ENCODE results near the gene RAB11FIP2.

Gene RAB11FIP2

DNA sequence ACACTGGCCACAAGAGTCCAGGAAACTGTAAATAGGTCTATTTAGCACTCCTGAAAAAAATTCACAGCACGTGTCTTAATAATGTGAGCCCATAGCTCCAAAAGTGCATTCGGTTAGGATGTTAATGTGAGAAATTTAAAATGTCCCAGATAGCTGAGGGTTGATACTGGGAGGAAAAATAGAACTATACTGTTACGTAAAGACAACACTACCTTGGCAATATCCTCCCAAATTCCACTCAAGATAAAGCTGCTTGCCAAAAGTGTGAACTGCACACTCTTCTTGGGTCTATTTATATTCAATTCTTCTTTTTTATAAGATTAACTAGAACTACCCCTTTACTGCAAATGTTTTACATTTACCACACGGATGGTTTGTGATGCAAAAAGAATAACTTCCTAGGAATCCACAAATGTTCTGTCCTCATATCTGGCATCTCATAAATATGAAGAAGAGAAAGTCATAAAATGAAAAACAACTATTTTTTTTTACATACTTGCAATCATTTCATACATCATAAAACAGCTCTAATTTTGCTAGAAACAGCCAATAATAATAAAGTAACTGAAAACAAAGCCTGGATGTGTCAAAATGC is 10.4 kb downstream of the RAB11FIP2 start:
- intact Hi-C loops (cut with DNase I), result no loop called here
- DNase-seq, result no peak

- DNase-seq, result peak in 1 of 42 donors; percentile 15
- intact Hi-C loops (cut with DNase I), result no loop called here
These were observed 11.3 kb downstream of the RAB11FIP2 start for GRCh38 chr10:118035354-118036005.

DNA sequence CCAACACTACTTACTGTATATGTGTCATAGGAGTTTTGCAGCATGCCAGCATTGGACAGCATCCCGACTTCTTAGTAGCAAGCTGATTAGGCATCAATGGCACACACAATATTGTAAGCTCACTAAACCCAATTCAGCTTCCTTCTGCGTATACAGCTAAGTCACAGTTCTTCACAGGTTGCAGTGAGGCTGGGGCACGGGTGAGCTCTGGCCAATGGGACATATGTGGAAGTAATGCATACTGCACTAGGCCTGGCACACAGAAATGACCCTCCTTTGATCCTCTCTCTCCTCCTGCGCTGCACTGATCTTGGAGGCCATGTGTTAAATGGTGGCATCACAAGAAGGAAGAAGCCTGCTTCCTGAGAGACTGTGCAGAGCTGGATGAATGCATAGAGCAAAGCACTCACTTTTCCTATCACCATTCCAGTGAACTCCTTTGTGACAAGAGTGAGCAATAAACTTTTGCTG is 11.9 kb downstream of the RAB11FIP2 start:
- intact Hi-C loops (cut with DNase I), result no loop called here
- DNase-seq, result no peak

GRCh38 chr10:118033905-118034304 is 12.8 kb downstream of the RAB11FIP2 start:
- no peak for DNase-seq
- intact Hi-C loops (cut with DNase I), result no loop called here

GRCh38 chr10:118032564-118032963 is 14.2 kb downstream of the RAB11FIP2 start:
- DNase-seq, result no peak
- intact Hi-C loops (cut with DNase I), result no loop called here

GRCh38 chr10:118031351-118032075 is 15.2 kb downstream of the RAB11FIP2 start:
- intact Hi-C loops (cut with DNase I), result no loop called here
- no peak for DNase-seq

DNA sequence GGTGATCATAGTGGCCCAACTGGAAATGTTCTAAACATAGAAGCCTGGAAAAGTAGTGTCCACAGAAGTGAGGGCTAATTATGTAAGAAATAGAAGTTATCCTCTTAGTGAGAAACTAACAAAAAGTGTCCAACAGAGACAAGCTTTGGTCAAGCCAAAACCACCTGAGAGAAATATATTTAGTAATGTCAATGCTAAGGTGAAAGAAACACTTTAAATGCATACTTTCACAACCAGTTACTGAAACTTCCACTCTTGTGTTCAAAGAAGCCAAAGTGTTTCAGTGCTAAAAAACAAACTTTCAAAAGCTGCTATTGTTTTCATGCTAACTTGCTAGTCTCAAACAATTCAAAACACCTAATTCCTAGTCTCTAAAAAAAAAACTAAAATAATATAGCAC is 18.1 kb downstream of the RAB11FIP2 start:
- DNase-seq, result no peak
- intact Hi-C loops (cut with DNase I), result no loop called here

GRCh38 chr10:118027397-118027796 is 19.3 kb downstream of the RAB11FIP2 start:
- peak in 33 of 42 donors; percentile 8 to 76 (median 40) for DNase-seq
- intact Hi-C loops (cut with DNase I), result no loop called here

GRCh38 chr10:118026936-118027335 is 19.8 kb downstream of the RAB11FIP2 start:
- DNase-seq, result no peak
- intact Hi-C loops (cut with DNase I), result no loop called here

GRCh38 chr10:118020365-118020764 is 26.4 kb downstream of the RAB11FIP2 start:
- DNase-seq, result no peak
- intact Hi-C loops (cut with DNase I), result no loop called here

- intact Hi-C loops (cut with DNase I), result no loop called here
- no peak for DNase-seq
These were observed 28.9 kb downstream of the RAB11FIP2 start for GRCh38 chr10:118017850-118018249.

GRCh38 chr10:118017071-118017740 is 29.5 kb downstream of the RAB11FIP2 start:
- intact Hi-C loops (cut with DNase I), result no loop called here
- DNase-seq, result no peak

DNA sequence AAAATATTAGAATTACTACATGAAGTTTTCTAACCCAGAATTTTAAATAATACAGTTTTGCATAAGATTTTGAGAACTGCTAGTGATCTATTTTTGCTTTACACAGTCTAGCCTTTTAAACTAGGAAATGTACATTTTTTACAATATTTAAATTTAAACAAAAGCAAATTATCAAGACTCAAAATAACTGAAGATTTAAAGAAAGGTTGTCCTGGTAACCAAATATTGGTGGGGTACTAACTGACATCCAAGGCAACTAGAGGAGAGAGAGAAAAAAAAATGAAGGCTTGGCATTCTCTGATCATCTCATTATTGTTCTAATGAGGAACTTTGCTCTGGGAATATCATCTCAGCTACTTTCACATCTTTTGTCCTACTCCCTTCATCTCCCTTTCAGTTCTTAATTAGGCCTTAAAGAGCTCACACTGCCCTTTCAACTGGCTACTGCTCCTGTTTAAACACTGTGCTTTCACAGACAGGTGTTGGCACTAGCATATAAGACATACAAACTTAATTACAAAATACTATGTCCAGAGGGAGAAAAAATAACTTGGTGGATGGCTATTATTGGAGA is 33.7 kb downstream of the RAB11FIP2 start:
- DNase-seq, result no peak
- intact Hi-C loops (cut with DNase I), result no loop called here

- intact Hi-C loops (cut with DNase I), result no loop called here
These were observed 39.0 kb downstream of the RAB11FIP2 start for GRCh38 chr10:118007773-118008172.

DNA sequence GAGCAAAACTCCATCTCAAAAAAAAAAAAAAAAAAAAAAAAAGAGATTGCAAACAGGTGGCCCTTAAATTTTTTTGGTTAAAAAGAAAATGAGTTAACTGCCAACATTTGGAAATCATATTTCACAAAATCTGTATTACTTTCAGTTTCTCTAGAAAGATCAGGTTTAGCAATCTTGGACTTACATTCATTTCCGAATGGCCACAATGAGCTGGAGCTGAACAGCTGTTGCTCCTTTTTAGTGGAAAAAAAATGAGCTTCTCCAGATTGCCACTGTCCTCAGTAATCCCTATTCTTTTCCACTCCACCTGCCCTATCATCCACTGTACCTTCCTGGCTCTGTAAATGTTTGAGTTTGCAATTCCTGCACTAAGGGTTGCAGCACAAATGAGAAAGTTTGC is 43.6 kb downstream of the RAB11FIP2 start:
- DNase-seq, result no peak
- intact Hi-C loops (cut with DNase I), result no loop called here

More at GRCh38 chr10:118007773-118008172, 39.0 kb downstream of the RAB11FIP2 start:
- no peak for DNase-seq

GRCh38 chr10:118002581-118002980 is 44.2 kb downstream of the RAB11FIP2 start:
- intact Hi-C loops (cut with DNase I), result no loop called here
- no peak for DNase-seq

DNA sequence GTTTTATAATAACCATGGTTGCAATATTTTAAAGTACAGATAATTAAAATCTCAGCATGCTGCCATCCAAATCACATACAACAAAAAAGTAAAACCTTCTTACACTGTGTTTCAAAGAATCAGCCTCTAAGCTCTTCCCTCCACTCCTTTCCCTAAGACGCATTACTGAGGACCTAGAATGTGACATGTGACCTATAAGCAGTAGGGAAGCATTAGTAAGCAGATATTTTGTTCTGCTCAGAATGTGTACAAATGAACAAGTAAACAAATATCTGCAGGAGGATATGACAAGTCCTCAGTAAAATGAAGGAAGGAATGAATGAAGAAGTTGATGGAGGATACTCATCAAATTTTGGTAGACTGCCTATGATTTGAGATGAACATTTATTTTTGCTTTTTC is 49.1 kb downstream of the RAB11FIP2 start:
- no peak for DNase-seq
- intact Hi-C loops (cut with DNase I), result no loop called here

- no peak for DNase-seq
- intact Hi-C loops (cut with DNase I), result no loop called here
These were observed 50.0 kb downstream of the RAB11FIP2 start for GRCh38 chr10:117996709-117997108.

DNA sequence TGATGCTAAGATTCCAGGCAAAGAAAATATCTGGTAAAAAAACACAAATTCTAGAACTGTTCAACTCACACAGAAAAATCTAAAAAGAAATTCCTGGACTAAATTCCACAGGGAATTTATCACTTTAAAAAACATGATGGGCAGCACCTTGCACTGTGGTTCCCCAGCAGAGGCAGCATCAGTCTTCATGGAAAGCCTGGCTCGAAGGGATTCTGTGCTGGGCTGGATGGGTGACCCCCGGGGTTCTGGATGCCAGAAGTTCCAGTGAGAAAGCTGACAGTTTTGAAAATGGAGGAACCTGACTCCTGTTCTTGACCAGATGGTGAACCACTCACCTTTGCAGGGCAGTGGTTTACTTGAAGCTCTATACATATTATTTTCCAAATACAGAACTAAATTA is 52.0 kb downstream of the RAB11FIP2 start:
- DNase-seq, result no peak
- intact Hi-C loops (cut with DNase I), result no loop called here

- intact Hi-C loops (cut with DNase I), result no loop called here
- DNase-seq, result no peak
These were observed 53.6 kb downstream of the RAB11FIP2 start for GRCh38 chr10:117993166-117993565.
